ENCODE measurements around the gene WDTC1.

- no peak for TF ChIP-seq CTCF (conservative IDR thresholded peaks at IDR 0.05; ENCODE audit: low read depth, low read length)
- TF ChIP-seq EZH2 (IDR thresholded peaks at IDR 0.05; ENCODE audit: borderline replicate concordance, low read depth, low read length, poor library complexity, severe bottlenecking): no peak
Observed at GRCh38 chr1:27237112-27237511, 2.7 kb downstream of the WDTC1 start.

Data from A673 (cell line).